ENCODE results near the gene ZNF385B. TPM values are rescaled to one million over a fixed set of nuclear protein-coding genes. Genes with fewer than 3 reads are reported as not detected.

The ZNF385B gene
- total and polyA plus RNA-seq, 12 donors, result 2.0 to 15.3 (median 8.4) TPM

- Histone ChIP-seq H3K4me1 (replicated peaks in 1 of 2) (no peaks in the 10 kb centered on the region), H3K36me3 (replicated peaks in 1 of 2) (no peaks in the 10 kb centered on the region), H3K27ac (no peak overlapping the region), H3K9me3 (replicated peaks in 1 of 3) (no peaks in the 10 kb centered on the region), H3K27me3 (no peaks in the 10 kb centered on the region), H3K4me3 (no peak overlapping the region)
- 92 to 98% (median 93%) methylated on average over 2 to 4 of the region's 4 CpGs for WGBS, 4 donors
- intact Hi-C loops (cut with DNase I), result no loop called here
- TF ChIP-seq POLR2A (IDR thresholded peaks at IDR 0.05) (no peak), CTCF (IDR thresholded peaks at IDR 0.05) (no peak)
- no peak for DNase-seq
Observed at GRCh38 chr2:179455172-179455524, 406.3 kb downstream of the ZNF385B start.

DNA sequence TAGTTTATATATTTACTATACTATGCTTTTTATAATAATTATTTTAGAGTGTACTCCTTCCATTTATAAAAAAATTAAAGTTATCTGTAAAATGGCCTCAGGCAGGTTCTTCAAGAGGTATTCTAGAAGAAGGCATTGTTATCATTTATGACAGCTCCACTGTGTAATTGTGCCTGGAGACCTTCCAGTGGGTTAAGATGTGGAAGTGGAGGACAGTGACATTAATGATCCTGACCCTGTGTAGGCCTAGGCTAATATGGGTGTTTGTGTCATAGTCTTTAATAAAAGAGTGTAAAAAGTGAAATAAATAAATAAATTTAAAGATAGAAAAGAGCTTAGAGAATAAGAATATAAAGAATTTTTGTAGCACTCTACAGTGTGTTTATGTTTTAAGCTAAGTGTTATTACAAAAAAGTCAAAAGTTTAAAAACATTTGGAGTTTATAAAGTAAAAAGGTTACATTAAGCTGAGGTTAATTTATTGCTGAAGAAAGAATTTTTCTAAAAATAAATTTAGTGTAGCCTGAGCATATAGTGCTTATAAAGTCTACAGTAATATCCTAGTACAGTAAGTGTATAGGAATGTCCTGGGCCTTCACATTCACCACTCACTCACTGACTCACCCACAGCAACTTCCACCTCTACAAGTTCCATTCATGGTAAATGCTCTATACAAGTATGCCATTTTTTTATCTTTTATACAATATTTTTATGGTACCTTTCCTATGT lies 406.8 kb downstream of the ZNF385B start:
- intact Hi-C loops (cut with DNase I), result no loop called here
- Histone ChIP-seq H3K27ac (no peak overlapping the region), H3K4me3 (no peak overlapping the region), H3K4me1 (replicated peaks in 1 of 2) (no peaks in the 10 kb centered on the region), H3K9me3 (replicated peaks in 1 of 3) (no peaks in the 10 kb centered on the region), H3K36me3 (replicated peaks in 1 of 2) (no peaks in the 10 kb centered on the region), H3K27me3 (no peaks in the 10 kb centered on the region)
- TF ChIP-seq CTCF (IDR thresholded peaks at IDR 0.05), result no peak
- no peak for TF ChIP-seq POLR2A (IDR thresholded peaks at IDR 0.05)
- no peak for DNase-seq

DNA sequence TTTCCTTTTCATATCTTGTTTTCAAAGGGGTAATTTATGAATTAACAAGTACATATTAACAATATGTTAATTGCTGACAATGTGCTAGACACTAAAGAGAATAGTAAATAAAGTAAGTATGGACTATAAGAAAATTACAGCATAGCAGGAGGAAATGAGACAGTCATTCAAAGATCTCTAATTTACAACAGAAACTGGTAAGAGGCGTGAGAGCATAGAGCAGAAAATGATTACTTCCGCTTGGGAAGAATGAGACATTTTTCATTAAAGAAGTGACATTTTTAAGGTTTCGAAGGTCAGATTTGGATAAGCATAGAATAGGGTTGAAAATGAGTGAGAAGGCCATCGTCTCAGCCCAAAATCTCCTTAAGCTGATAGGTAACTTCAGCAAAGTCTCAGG lies 412.4 kb downstream of the ZNF385B start:
- WGBS, 4 donors, result 82 to 91% (median 83%) methylated on average over 4 of the region's 4 CpGs
- no peak for TF ChIP-seq POLR2A (IDR thresholded peaks at IDR 0.05)
- TF ChIP-seq CTCF (IDR thresholded peaks at IDR 0.05), result no peak
- Histone ChIP-seq H3K36me3 (replicated peaks in 1 of 2) (no peaks in the 10 kb centered on the region), H3K9me3 (replicated peaks in 1 of 3) (no peaks in the 10 kb centered on the region), H3K27me3 (no peaks in the 10 kb centered on the region), H3K4me3 (no peak overlapping the region), H3K27ac (no peak overlapping the region), H3K4me1 (replicated peaks in 1 of 2) (no peaks in the 10 kb centered on the region)
- intact Hi-C loops (cut with DNase I), result no loop called here
- no peak for DNase-seq

GRCh38 chr2:179447839-179448447 lies 413.5 kb downstream of the ZNF385B start:
- no peak for DNase-seq
- Histone ChIP-seq H3K4me3 (no peak overlapping the region), H3K4me1 (replicated peaks in 1 of 2) (no peaks in the 10 kb centered on the region), H3K27me3 (no peaks in the 10 kb centered on the region), H3K27ac (no peak overlapping the region), H3K9me3 (replicated peaks in 1 of 3) (no peaks in the 10 kb centered on the region), H3K36me3 (replicated peaks in 1 of 2) (no peaks in the 10 kb centered on the region)
- intact Hi-C loops (cut with DNase I), result no loop called here
- WGBS, 4 donors, result 0 to 99% (median 24%) methylated on average over 1 of the region's 1 CpG
- TF ChIP-seq POLR2A (IDR thresholded peaks at IDR 0.05), result no peak
- TF ChIP-seq CTCF (IDR thresholded peaks at IDR 0.05), result peak in 1 of 6 experiments; percentile 16

Data from adrenal gland (tissue), 12 donors.